WI38 (cell line): ENCODE measurements around the gene DOP1A.

Experiments
- H3K4me3 ChIP-seq: 2 replicates; pipeline ENCODE4 v1.5.1; 2011; ENCODE audit warnings: low read depth, mild to moderate bottlenecking, control low read depth, low read length
- CTCF ChIP-seq: IDR thresholded peaks from 2 replicates; pipeline ENCODE4 v1.5.1; 2012; ENCODE audit warnings: low read depth, mild to moderate bottlenecking, control low read depth, low read length

DOP1A gene

GRCh38 chr6:83067448-83068439 lies at the start of gene DOP1A:
TSS of gene DOP1A (plus strand) at chr6:83067671. CDS start at chr6:83096978, 29,307 bp downstream.
- H3K4me3 ChIP-seq: peak within 1 kb of the TSS; percentile 90
- TF ChIP-seq CTCF: peak; percentile 90

- H3K4me3 ChIP-seq: no peak overlapping the region
- TF ChIP-seq CTCF: no peak
Observed at GRCh38 chr6:83019741-83020140, 47.7 kb upstream of the DOP1A start.

- no peak overlapping the region for H3K4me3 ChIP-seq
- no peak for TF ChIP-seq CTCF
Observed at GRCh38 chr6:83031689-83032088, 35.8 kb upstream of the DOP1A start.

- no peak for TF ChIP-seq CTCF
Observed at GRCh38 chr6:83038246-83038645, 29.2 kb upstream of the DOP1A start.

GRCh38 chr6:83042467-83043053 lies 24.9 kb upstream of the DOP1A start:
- TF ChIP-seq CTCF: no peak
- no peak overlapping the region for H3K4me3 ChIP-seq

More at GRCh38 chr6:83038246-83038645, 29.2 kb upstream of the DOP1A start:
- no peak overlapping the region for H3K4me3 ChIP-seq

- H3K4me3 ChIP-seq: no peak overlapping the region
- TF ChIP-seq CTCF: no peak
Observed at GRCh38 chr6:83044091-83044768, 23.2 kb upstream of the DOP1A start.
